H1 (cell line): ENCODE results near the gene KIF22.
A peak's percentile ranks its signal among the peaks of the same experiment; 100 is the strongest.

Source experiments
- ASH2L ChIP-seq: fragments of 200-600, 300-600 bp; sonication (generic); IDR thresholded peaks from one replicate; pipeline ENCODE4 v1.7.1; 2017; ENCODE audit warnings: low read length
- CEBPB ChIP-seq: IDR thresholded peaks from 2 replicates; pipeline ENCODE4 v1.6.1; 2012; ENCODE audit warnings: low read depth, low read length
- CTCF ChIP-seq, 3 experiments: IDR thresholded peaks; 1 replicate in 2 of 3; 2 replicates in 1 of 3; pipeline versions ENCODE4 v1.5.1 to v1.6.1; 2011; ENCODE audit warnings: low read length in 3 of 3, mild to moderate bottlenecking in 3 of 3, inconsistent platforms in 2 of 3, low read depth in 1 of 3, moderate library complexity in 1 of 3; ENCODE audit not compliant: insufficient read depth in 1 of 3; ENCODE audit errors: control extremely low read depth in 1 of 3
- KDM1A ChIP-seq: fragments of 200-600, 300-600 bp; sonication (generic); IDR thresholded peaks from 2 replicates; pipeline ENCODE4 v1.7.1; 2016; ENCODE audit warnings: mild to moderate bottlenecking, low read length, borderline replicate concordance
- SUZ12 ChIP-seq: fragments of 200-600 bp; sonication (generic); IDR thresholded peaks from 2 replicates; pipeline ENCODE4 v1.6.1; 2012; ENCODE audit warnings: mild to moderate bottlenecking, inconsistent platforms, low read length, moderate library complexity, mixed read lengths
- USF2 ChIP-seq: IDR thresholded peaks from 2 replicates; pipeline ENCODE4 v1.6.1; 2011; ENCODE audit warnings: low read length, improper control_type of control experiment
- ZNF274 ChIP-seq: IDR thresholded peaks from 2 replicates; pipeline ENCODE4 v1.7.0; 2012; ENCODE audit warnings: low read length, borderline replicate concordance; ENCODE audit errors: extremely low read depth

DNA sequence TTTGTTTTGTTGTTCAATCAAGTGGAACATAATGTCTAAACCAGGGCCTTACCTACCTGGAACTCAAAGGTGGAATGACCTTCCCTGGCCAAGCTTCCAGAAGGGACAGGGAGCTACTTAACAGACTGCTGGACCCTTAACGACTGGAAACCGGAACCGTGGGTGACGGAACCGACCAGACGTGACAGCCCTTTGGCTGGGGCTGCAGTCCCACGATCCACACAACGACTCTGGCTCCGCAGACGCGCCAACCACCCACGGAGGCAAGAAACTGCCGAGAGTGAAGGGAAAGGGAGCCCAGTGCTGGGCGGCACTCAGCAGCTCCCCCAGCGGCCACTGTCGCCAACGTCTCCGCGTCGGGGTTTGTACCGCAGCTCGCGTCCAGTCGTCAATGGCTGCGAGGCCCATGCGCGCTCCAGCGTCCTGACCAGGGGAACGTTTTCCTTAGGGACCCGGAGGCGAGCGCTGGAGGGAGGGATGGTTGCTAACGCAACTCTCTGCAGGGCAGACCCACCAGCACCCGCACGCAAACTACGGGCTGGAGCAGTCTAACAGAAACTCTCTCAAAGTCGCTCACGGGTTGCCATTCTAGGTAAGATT is 5.5 kb upstream of the KIF22 start:
- TF ChIP-seq CEBPB: no peak
- TF ChIP-seq KDM1A: no peak
- TF ChIP-seq USF2: peak; percentile 64
- no peak for TF ChIP-seq ZNF274
- TF ChIP-seq ASH2L: peak; percentile 46
- TF ChIP-seq SUZ12: no peak
- TF ChIP-seq CTCF (IDR thresholded peaks at IDR 0.05; ENCODE audit: control extremely low read depth in 1 of 3, insufficient read depth in 1 of 3, low read depth in 1 of 3, low read length in 3 of 3): peak; percentile 85 to 98 (median 97)
